Body of pancreas (tissue), 4 donors: ENCODE results near the gene IL22RA1. TPM values are rescaled to one million over a fixed set of nuclear protein-coding genes. Genes with fewer than 3 reads are reported as not detected.
A peak's percentile ranks its signal among the peaks of the same experiment; 100 is the strongest.

Experiments
- ATAC-seq: fragments of 150-250 bp; one replicate; pipeline ENCODE4 v1.9.1; 2016
- DNase-seq, 4 donors: peaks; one replicate each; pipeline ENCODE4 v3.0.0-alpha.2; 2019
- H3K27ac ChIP-seq, 4 donors: fragments of 200-600 bp; sonication (generic); 1 replicate in 3 of 4; 2 replicates in 1 of 4; pipeline versions ENCODE4 v1.5.1 to v1.6.1; 2016 to 2019; ENCODE audit warnings: mild to moderate bottlenecking in 1 of 4, mixed read lengths in 1 of 4, moderate library complexity in 1 of 4
- H3K27me3 ChIP-seq, 2 donors: fragments of 200-600 bp; sonication (generic); one replicate each; pipeline ENCODE4 v1.6.0; 2016; ENCODE audit warnings: mild to moderate bottlenecking in 1 of 2
- H3K36me3 ChIP-seq, 2 donors: fragments of 200-600 bp; sonication (generic); replicated peaks in 1 of 2; 2 replicates each; pipeline ENCODE4 v1.5.1; 2016; ENCODE audit warnings: low read depth in 2 of 2; ENCODE audit not compliant: insufficient read depth in 1 of 2
- H3K4me1 ChIP-seq: fragments of 200-600 bp; sonication (generic); one replicate; pipeline ENCODE4 v1.6.0; 2016
- H3K4me3 ChIP-seq, 2 donors: fragments of 200-600 bp; sonication (generic); 1 replicate in 1 of 2; 2 replicates in 1 of 2; pipeline ENCODE4 v1.5.1; 2016 to 2019
- H3K9me3 ChIP-seq, 3 donors: fragments of 200-600 bp; sonication (generic); 1 replicate in 2 of 3; 2 replicates in 1 of 3; pipeline ENCODE4 v1.5.1; 2016
- CTCF ChIP-seq, 7 experiments: fragments of 450-650 bp in 4 of 7; fragments of 200-600 bp in 3 of 7; sonication (generic) in 3 of 7; IDR thresholded peaks; one replicate each; pipeline ENCODE4 v1.5.1; 2016 to 2019; ENCODE audit warnings: antibody characterized with exemption in 7 of 7
- POLR2A ChIP-seq, 3 donors: fragments of 450-650 bp; IDR thresholded peaks; one replicate each; pipeline ENCODE4 v1.6.1; 2016; ENCODE audit warnings: antibody characterized with exemption in 3 of 3, mild to moderate bottlenecking in 2 of 3
- WGBS, 2 donors: methylation state at CpG; one replicate each; pipeline ENCODE4 v1.1.5; 2017; 5-methylcytosine and 5-hydroxymethylcytosine counted together
- intact Hi-C: fragments of 100-400 bp; cut with DNase I; formaldehyde crosslinking; loops from one replicate; pipeline ENCODE4 v1.15.1; 2023
- total RNA-seq, 2 donors: library from RNA; depleted of rRNA; stranded (reverse); fragments of >200 nt; gene quantifications; one replicate each; pipeline ENCODE4 v1.1.0, GENCODE V29; 2016

The IL22RA1 gene
- total RNA-seq, 2 donors from 2014 or later, result 49.1 to 133 TPM

- H3K36me3 ChIP-seq, result peaks cover 0 to 3% of the 10 kb centered on the region in 2 donors
- no peak for ATAC-seq
- 25 to 43% methylated on average over 5 to 6 of the region's 6 CpGs for WGBS, 2 donors
- TF ChIP-seq CTCF (IDR thresholded peaks at IDR 0.05), result no peak
- TF ChIP-seq POLR2A (IDR thresholded peaks at IDR 0.05), result no peak
- no peaks in the 10 kb centered on the region for H3K9me3 ChIP-seq
- peak overlapping the region; percentile 49 to 89 (median 64) for H3K27ac ChIP-seq
- intact Hi-C loops, result no loop called here
- peaks cover 96% of the 10 kb centered on the region for H3K4me1 ChIP-seq
- no peaks in the 10 kb centered on the region for H3K27me3 ChIP-seq
- no peak overlapping the region for H3K4me3 ChIP-seq
- no peak for DNase-seq
These were observed 16.8 kb downstream of the IL22RA1 start for GRCh38 chr1:24126018-24126671.

- H3K36me3 ChIP-seq, result peaks cover 0 to 3% of the 10 kb centered on the region in 2 donors
- H3K27ac ChIP-seq, result peak overlapping the region; percentile 12 to 89 (median 46)
- H3K4me1 ChIP-seq, result peaks cover 96% of the 10 kb centered on the region
- ATAC-seq, result no peak
- no peaks in the 10 kb centered on the region for H3K9me3 ChIP-seq
- no peak overlapping the region for H3K4me3 ChIP-seq
- intact Hi-C loops, result no loop called here
- no peaks in the 10 kb centered on the region for H3K27me3 ChIP-seq
- no peak for DNase-seq
- TF ChIP-seq POLR2A (IDR thresholded peaks at IDR 0.05) (no peak), CTCF (IDR thresholded peaks at IDR 0.05) (no peak)
- WGBS, 2 donors, result 62 to 70% methylated on average over 4 of the region's 4 CpGs
These were observed 17.5 kb downstream of the IL22RA1 start for GRCh38 chr1:24125456-24125855.

GRCh38 chr1:24124980-24125379 is 18.0 kb downstream of the IL22RA1 start:
- intact Hi-C loops, result no loop called here

GRCh38 chr1:24123611-24124010 is 19.3 kb downstream of the IL22RA1 start:
- no peak overlapping the region for H3K4me3 ChIP-seq
- H3K27ac ChIP-seq, result peak overlapping the region; percentile 25 to 89 (median 49)
- ATAC-seq (no peak), DNase-seq (no peak)
- intact Hi-C loops, result no loop called here
- WGBS, 2 donors, result 70 to 75% methylated on average over 6 of the region's 6 CpGs
- peaks cover 0 to 3% of the 10 kb centered on the region in 2 donors for H3K36me3 ChIP-seq
- no peaks in the 10 kb centered on the region for H3K9me3 ChIP-seq
- TF ChIP-seq POLR2A (IDR thresholded peaks at IDR 0.05) (no peak), CTCF (IDR thresholded peaks at IDR 0.05) (no peak)
- no peaks in the 10 kb centered on the region for H3K27me3 ChIP-seq
- H3K4me1 ChIP-seq, result peaks cover 96% of the 10 kb centered on the region

More at GRCh38 chr1:24124980-24125379, 18.0 kb downstream of the IL22RA1 start:
- no peak for TF ChIP-seq CTCF (IDR thresholded peaks at IDR 0.05)
- no peak for TF ChIP-seq POLR2A (IDR thresholded peaks at IDR 0.05)
- no peaks in the 10 kb centered on the region for H3K27me3 ChIP-seq
- H3K4me1 ChIP-seq, result peaks cover 96% of the 10 kb centered on the region
- H3K36me3 ChIP-seq, result peaks cover 0 to 3% of the 10 kb centered on the region in 2 donors
- H3K27ac ChIP-seq, result peak overlapping the region; percentile 39 to 89 (median 49)
- H3K4me3 ChIP-seq, result no peak overlapping the region
- ATAC-seq (no peak), DNase-seq (no peak)
- no peaks in the 10 kb centered on the region for H3K9me3 ChIP-seq
- 49 to 75% methylated on average over 2 of the region's 2 CpGs for WGBS, 2 donors

- peak overlapping the region in 3 of 4 donors; percentile 55 to 96 (median 89) for H3K27ac ChIP-seq
- intact Hi-C loops, result no loop called here
- no peak for ATAC-seq
- H3K4me1 ChIP-seq, result peaks cover 97% of the 10 kb centered on the region
- H3K27me3 ChIP-seq, result no peaks in the 10 kb centered on the region
- no peak overlapping the region for H3K4me3 ChIP-seq
- no peak for DNase-seq
- WGBS, 2 donors, result 79 to 84% methylated on average over 7 of the region's 7 CpGs
- TF ChIP-seq CTCF (IDR thresholded peaks at IDR 0.05), result no peak
- no peak for TF ChIP-seq POLR2A (IDR thresholded peaks at IDR 0.05)
- no peaks in the 10 kb centered on the region for H3K9me3 ChIP-seq
- peaks cover 0 to 3% of the 10 kb centered on the region in 2 donors for H3K36me3 ChIP-seq
These were observed 20.2 kb downstream of the IL22RA1 start for GRCh38 chr1:24122776-24123175.
